ENCODE measurements around the gene GAS6. TPM values are rescaled to one million over a fixed set of nuclear protein-coding genes. Genes with fewer than 3 reads are reported as not detected.

GAS6 gene
- total RNA-seq, 1 donor from 2014 or later, result 14.8 TPM

DNA sequence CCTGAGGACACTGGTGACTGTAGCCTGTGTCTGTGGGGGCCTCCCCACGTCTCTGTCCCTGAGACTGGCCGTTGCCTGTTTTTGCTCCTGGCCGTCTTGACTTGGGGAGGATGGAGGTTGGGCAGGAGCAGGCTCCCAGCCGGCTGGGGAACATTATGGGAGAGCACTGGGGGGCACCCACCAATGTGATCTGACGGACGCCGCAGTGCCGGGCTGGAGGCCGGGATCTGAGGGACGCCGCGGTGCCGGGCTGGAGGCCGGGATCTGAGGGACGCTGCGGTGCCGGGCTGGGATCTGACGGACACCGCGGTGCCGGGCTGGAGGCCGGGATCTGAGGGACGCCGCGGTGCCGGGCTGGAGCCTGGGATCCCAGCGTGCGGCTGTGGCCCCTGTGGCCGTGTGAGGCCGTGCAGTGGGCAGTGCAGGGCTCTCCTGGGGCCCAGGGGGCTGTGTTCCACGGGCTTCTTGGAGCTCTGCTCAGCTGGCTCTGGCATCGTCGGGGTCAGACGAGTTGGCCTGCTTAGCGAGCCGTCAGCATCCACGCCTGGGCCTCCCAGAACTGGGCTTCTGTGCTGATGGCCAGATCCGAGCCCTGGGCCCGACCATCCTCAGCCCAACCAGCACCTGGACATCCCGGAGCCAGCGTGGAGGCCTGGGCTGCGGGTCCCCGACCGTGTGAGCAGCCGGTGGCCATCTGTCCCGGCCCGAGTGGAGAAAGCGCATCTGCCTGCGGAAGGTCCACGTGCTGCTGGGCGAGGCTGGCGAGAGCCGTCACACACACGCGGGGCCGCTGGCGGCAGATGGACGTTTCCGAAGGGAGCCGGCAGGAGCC, 45.8 kb downstream of the GAS6 start:
- Mint-ChIP-seq H3K4me1 (ENCODE audit: unreplicated experiment) (peaks cover 40% of the 10 kb centered on the region), H3K27me3 (ENCODE audit: unreplicated experiment) (no peaks in the 10 kb centered on the region), H3K27ac (ENCODE audit: unreplicated experiment) (peak overlapping the region; percentile 34), H3K9me3 (ENCODE audit: unreplicated experiment) (no peaks in the 10 kb centered on the region), H3K4me3 (ENCODE audit: unreplicated experiment) (no peak overlapping the region), H3K36me3 (ENCODE audit: unreplicated experiment) (no peaks in the 10 kb centered on the region)
- TF ChIP-seq, protein P1, sequence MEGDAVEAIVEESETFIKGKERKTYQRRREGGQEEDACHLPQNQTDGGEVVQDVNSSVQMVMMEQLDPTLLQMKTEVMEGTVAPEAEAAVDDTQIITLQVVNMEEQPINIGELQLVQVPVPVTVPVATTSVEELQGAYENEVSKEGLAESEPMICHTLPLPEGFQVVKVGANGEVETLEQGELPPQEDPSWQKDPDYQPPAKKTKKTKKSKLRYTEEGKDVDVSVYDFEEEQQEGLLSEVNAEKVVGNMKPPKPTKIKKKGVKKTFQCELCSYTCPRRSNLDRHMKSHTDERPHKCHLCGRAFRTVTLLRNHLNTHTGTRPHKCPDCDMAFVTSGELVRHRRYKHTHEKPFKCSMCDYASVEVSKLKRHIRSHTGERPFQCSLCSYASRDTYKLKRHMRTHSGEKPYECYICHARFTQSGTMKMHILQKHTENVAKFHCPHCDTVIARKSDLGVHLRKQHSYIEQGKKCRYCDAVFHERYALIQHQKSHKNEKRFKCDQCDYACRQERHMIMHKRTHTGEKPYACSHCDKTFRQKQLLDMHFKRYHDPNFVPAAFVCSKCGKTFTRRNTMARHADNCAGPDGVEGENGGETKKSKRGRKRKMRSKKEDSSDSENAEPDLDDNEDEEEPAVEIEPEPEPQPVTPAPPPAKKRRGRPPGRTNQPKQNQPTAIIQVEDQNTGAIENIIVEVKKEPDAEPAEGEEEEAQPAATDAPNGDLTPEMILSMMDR (IDR thresholded peaks at IDR 0.05), result no peak
- no peak for DNase-seq (ENCODE audit: extremely low spot score, unreplicated experiment)

DNA sequence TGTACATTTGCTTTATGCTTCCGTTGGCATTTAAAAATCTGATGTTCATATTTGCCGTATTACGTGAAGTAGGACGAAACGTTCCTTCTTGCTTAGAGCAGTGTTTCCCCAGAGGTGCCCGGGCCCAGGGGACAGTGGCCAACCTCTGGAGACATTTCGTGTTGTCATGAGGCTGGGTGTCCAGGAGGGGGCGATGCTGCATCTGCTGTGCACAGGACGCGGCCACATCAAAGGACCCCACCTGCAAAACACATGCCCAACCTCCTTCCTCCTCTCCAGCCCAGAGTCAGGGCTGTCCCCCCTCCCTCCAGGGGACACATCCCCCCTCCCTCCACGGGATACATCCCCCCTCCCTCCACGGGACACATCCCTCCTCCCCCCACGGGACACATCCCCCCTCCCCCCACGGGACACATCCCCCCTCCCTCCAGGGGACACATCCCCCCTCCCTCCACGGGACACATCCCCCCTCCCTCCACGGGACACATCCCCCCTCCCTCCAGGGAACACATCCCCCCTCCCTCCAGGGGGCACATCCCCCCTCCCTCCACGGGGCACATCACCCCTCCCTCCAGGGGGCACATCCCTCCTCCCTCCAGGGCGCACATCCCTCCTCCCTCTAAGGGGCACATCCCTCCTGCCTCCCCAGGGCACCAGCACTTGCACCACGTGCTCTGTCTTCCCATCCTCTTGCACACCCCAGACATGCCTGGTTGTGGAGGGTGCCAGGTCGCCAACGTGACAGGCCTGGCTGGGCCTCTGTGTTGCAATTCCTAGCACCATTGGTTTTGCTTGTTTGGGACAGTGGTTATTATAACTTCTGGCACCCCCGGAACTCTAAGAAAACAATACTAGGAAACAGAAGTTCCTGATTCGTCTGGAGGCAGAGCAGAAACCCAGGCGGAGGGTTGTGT, 46.7 kb downstream of the GAS6 start:
- Mint-ChIP-seq H3K4me1 (ENCODE audit: unreplicated experiment) (peaks cover 40% of the 10 kb centered on the region), H3K4me3 (ENCODE audit: unreplicated experiment) (no peak overlapping the region), H3K27me3 (ENCODE audit: unreplicated experiment) (no peaks in the 10 kb centered on the region), H3K36me3 (ENCODE audit: unreplicated experiment) (no peaks in the 10 kb centered on the region), H3K27ac (ENCODE audit: unreplicated experiment) (peak overlapping the region; percentile 34), H3K9me3 (ENCODE audit: unreplicated experiment) (no peaks in the 10 kb centered on the region)
- DNase-seq (ENCODE audit: extremely low spot score, unreplicated experiment), result no peak
- TF ChIP-seq, protein P1 (IDR thresholded peaks at IDR 0.05), result peak; percentile 87

DNA sequence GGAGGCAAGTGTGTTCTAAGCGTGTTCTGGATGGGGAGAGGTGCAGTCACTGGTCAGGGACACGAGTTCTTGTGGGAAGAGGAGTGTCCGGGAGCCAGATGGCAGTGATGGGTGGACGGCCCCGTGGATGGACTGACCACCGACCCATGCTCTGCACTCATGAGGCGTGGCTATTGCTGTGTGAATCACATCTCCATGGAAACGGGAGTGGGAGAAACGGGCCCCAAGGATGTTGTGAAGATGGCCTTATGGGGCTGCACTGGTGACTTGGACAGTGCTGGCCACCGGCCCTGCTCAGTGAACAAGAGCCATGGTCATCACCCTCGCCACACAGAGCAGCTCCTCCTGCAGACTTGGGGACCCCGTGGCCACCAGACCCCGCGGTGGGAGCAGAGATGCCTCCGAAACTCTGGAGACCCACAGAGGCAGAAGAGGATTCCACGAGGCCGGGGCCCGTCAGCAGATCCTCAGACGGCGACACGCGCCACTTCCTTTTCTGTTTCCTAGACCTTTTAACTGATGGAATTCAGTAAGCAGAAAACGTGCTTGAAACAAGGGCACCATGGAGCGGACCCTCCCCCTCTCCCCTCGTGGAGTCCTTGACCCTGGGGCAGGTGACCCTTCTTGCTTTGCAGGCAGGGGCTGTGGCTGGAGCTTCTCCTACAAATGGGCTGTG, 47.5 kb downstream of the GAS6 start:
- Mint-ChIP-seq H3K9me3 (ENCODE audit: unreplicated experiment) (no peaks in the 10 kb centered on the region), H3K4me3 (ENCODE audit: unreplicated experiment) (no peak overlapping the region), H3K4me1 (ENCODE audit: unreplicated experiment) (peaks cover 35% of the 10 kb centered on the region), H3K36me3 (ENCODE audit: unreplicated experiment) (no peaks in the 10 kb centered on the region), H3K27ac (ENCODE audit: unreplicated experiment) (no peak overlapping the region), H3K27me3 (ENCODE audit: unreplicated experiment) (no peaks in the 10 kb centered on the region)
- TF ChIP-seq, protein P1 (IDR thresholded peaks at IDR 0.05), result no peak
- no peak for DNase-seq (ENCODE audit: extremely low spot score, unreplicated experiment)

DNA sequence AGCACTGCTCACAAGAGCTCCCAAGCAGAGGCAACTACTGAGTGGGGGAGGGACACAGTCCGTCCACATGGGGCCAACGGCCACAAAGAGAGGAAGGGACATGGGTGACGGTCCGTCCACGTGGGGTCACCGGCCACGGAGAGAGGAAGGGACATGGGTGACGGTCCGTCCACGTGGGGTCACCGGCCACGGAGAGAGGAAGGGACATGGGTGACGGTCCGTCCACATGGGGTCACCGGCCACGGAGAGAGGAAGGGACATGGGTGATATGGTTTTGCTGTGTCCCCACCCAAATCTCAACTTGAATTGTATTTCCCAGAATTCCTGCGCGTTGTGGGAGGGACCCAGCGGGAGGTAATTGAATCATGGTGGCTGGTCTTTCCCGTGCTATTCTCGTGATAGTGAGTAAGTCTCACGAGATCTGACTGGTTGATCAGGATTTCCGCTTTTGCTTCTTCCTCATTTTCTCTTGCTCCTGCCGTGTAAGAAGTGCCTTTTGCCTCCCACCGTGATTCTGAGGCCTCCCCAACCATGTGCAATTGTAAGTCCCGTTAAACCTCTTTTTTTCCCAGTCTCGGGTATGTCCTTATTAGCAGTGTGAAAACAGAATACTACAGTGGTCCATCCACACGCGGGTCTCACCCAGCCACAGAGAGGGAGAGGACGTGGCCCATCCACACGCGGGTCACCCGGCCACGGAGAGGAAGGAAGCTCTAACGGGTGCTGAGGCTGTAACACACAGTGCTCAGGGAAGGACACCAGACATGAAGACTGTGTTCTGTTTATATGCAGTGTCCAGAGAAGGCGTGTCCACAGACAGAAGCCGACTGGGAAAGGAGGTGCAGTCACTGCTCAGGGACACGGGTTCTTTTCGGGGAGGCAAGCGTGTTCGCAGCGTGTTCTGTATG, 48.5 kb downstream of the GAS6 start:
- H3K27ac Mint-ChIP-seq (ENCODE audit: unreplicated experiment), result no peak overlapping the region
- TF ChIP-seq, protein P1 (IDR thresholded peaks at IDR 0.05), result no peak
- H3K27me3 Mint-ChIP-seq (ENCODE audit: unreplicated experiment), result no peaks in the 10 kb centered on the region
- peaks cover 25% of the 10 kb centered on the region for H3K4me1 Mint-ChIP-seq (ENCODE audit: unreplicated experiment)
- no peaks in the 10 kb centered on the region for H3K36me3 Mint-ChIP-seq (ENCODE audit: unreplicated experiment)
- H3K9me3 Mint-ChIP-seq (ENCODE audit: unreplicated experiment), result no peaks in the 10 kb centered on the region
- H3K4me3 Mint-ChIP-seq (ENCODE audit: unreplicated experiment), result no peak overlapping the region
- no peak for DNase-seq (ENCODE audit: extremely low spot score, unreplicated experiment)
